Ovary (tissue), 9 donors: ENCODE results near the gene MPRIP. TPM values are rescaled to one million over a fixed set of nuclear protein-coding genes. Genes with fewer than 3 reads are reported as not detected.
"Not testable (repeated sequence)": the region's sequence is repeated elsewhere in the genome, so short reads cannot be mapped to it uniquely, and the experiment has no call there.

ENCODE experiments used
- DNase-seq, 5 donors: peaks; one replicate each; pipeline ENCODE4 v3.0.0-alpha.2; 2019 to 2020
- H3K27ac ChIP-seq, 2 donors: fragments of 200-600 bp; one replicate each; pipeline versions ENCODE4 v1.5.1 to v1.8.0; 2019 to 2022
- H3K27me3 ChIP-seq: fragments of 200-600 bp; one replicate; pipeline ENCODE4 v1.8.0; 2022
- H3K36me3 ChIP-seq: fragments of 200-600 bp; sonication (generic); one replicate; pipeline ENCODE4 v1.5.1; 2019
- H3K4me1 ChIP-seq: one replicate; pipeline ENCODE4 v1.8.1; 2013; ENCODE audit warnings: mild to moderate bottlenecking, moderate library complexity; ENCODE audit not compliant: insufficient read depth
- H3K4me3 ChIP-seq: fragments of 200-600 bp; sonication (generic); one replicate; pipeline ENCODE4 v1.5.1; 2017
- H3K9me3 ChIP-seq, 2 donors: fragments of 200-600 bp in 1 of 2; sonication (generic) in 1 of 2; one replicate each; pipeline versions ENCODE4 v1.5.1 to v1.8.1; 2013 to 2019; ENCODE audit warnings: mild to moderate bottlenecking in 1 of 2, moderate library complexity in 1 of 2
- CTCF ChIP-seq, 3 donors: fragments of 450-650 bp in 2 of 3; fragments of 200-600 bp in 1 of 3; IDR thresholded peaks; one replicate each; pipeline versions ENCODE4 v1.5.1 to v1.8.0; 2016 to 2022; ENCODE audit warnings: antibody characterized with exemption in 3 of 3, mild to moderate bottlenecking in 1 of 3
- EP300 ChIP-seq: sonication (generic); formaldehyde crosslinking; IDR thresholded peaks from one replicate; pipeline ENCODE4 v1.6.1; 2017; ENCODE audit warnings: antibody characterized with exemption
- POLR2A ChIP-seq: fragments of 450-650 bp; IDR thresholded peaks from one replicate; pipeline ENCODE4 v1.6.1; 2017; ENCODE audit warnings: antibody characterized with exemption, mild to moderate bottlenecking, moderate library complexity
- WGBS, 3 donors: extraction: QIAGEN DNeasy Blood & Tissue Kit in 1 of 3; methylation state at CpG; one replicate each; pipeline versions ENCODE4 v1.1.5 to v1.1.7; 2013 to 2017; 5-methylcytosine and 5-hydroxymethylcytosine counted together
- intact Hi-C, 4 donors: fragments of 100-400 bp; cut with DNase I; formaldehyde crosslinking; loops; one replicate each; pipeline versions ENCODE4 v1.11.0 to v1.15.1; 2022 to 2023
- polyA plus RNA-seq, 2 donors: library from polyadenylated mRNA; stranded (reverse); fragments of 200-250 nt in 1 of 2; fragments of 350-450 nt in 1 of 2; fragmentation: Illumina TruSeq in 1 of 2; extraction: RNeasy Lipid Tissue Mini Kit (QIAGEN cat#74804) in 1 of 2; gene quantifications; one replicate each; pipeline ENCODE4 v1.2.3, GENCODE V29; 2013 to 2014
- total RNA-seq, 7 donors: library from RNA; depleted of rRNA in 2 of 7; stranded (reverse); fragments of >200 nt in 2 of 7; fragmentation: NEBNext Ultra II Directional in 3 of 7; extraction: Animal tissue kit (Norgen Biotek cat#: 25700) in 3 of 7; gene quantifications; one replicate each; pipeline versions ENCODE4 v1.1.0 to v1.2.4, GENCODE V29; 2016 to 2023
- donor health status: DM: no; HTN: no; CAD: no; lungs with moderate emphysema.
- donor health status: DM: no; HTN: no; CAD: no.
- donor health status: Bipolar disorder and iron deficiency.
- donor health status: DM: yes; HTN: yes; CAD: no.
- donor health status: DM: no; HTN: no; CAD: no.
- donor health status: DM: yes; HTN: yes; CAD: no.

Gene MPRIP
- total and polyA plus RNA-seq, 9 donors, result 72.3 to 256 (median 202) TPM

- Histone ChIP-seq H3K36me3 (no peaks in the 10 kb centered on the region), H3K27ac (no peak overlapping the region), H3K4me3 (no peak overlapping the region), H3K9me3 (no peaks in the 10 kb centered on the region), H3K4me1 (no peaks in the 10 kb centered on the region), H3K27me3 (no peaks in the 10 kb centered on the region)
- intact Hi-C loops, result no loop called here
- no peak for DNase-seq
- 70 to 75% (median 73%) methylated on average over 13 of the region's 13 CpGs for WGBS, 3 donors
- TF ChIP-seq CTCF (IDR thresholded peaks at IDR 0.05), result no peak
- TF ChIP-seq POLR2A, result no peak
- no peak for TF ChIP-seq EP300
Measured at GRCh38 chr17:17180741-17181525, 138.7 kb downstream of the MPRIP start.

GRCh38 chr17:17181666-17182597, 139.7 kb downstream of the MPRIP start:
- Histone ChIP-seq H3K4me1 (no peaks in the 10 kb centered on the region), H3K27me3 (no peaks in the 10 kb centered on the region), H3K4me3 (no peak overlapping the region), H3K36me3 (no peaks in the 10 kb centered on the region), H3K9me3 (no peaks in the 10 kb centered on the region), H3K27ac (no peak overlapping the region)
- intact Hi-C loops, result no loop called here
- TF ChIP-seq POLR2A (no peak), CTCF (IDR thresholded peaks at IDR 0.05) (no peak)
- DNase-seq, result no peak
- 69 to 81% (median 70%) methylated on average over 15 of the region's 15 CpGs for WGBS, 3 donors

- no peaks in the 10 kb centered on the region for H3K36me3 ChIP-seq
- no peak for TF ChIP-seq EP300
- no peak for TF ChIP-seq POLR2A
- TF ChIP-seq CTCF (IDR thresholded peaks at IDR 0.05), result no peak
- WGBS, 3 donors, result 94 to 99% (median 96%) methylated on average over 6 of the region's 6 CpGs
- intact Hi-C loops, result no loop called here
- no peak for DNase-seq
- no peak overlapping the region for H3K4me3 ChIP-seq
- H3K4me1 ChIP-seq, result no peaks in the 10 kb centered on the region
- no peaks in the 10 kb centered on the region for H3K9me3 ChIP-seq
- H3K27ac ChIP-seq, result no peak overlapping the region
- no peaks in the 10 kb centered on the region for H3K27me3 ChIP-seq
Measured at GRCh38 chr17:17182598-17183136, 140.4 kb downstream of the MPRIP start.

- H3K36me3 ChIP-seq, result no peaks in the 10 kb centered on the region
- H3K27me3 ChIP-seq, result no peaks in the 10 kb centered on the region
- H3K9me3 ChIP-seq, result no peaks in the 10 kb centered on the region
- DNase-seq, result no peak
- no peak overlapping the region for H3K27ac ChIP-seq
- TF ChIP-seq EP300, result no peak
- no peak for TF ChIP-seq CTCF (IDR thresholded peaks at IDR 0.05)
- no peak for TF ChIP-seq POLR2A
- H3K4me3 ChIP-seq, result no peak overlapping the region
- no peaks in the 10 kb centered on the region for H3K4me1 ChIP-seq
- intact Hi-C loops, result no loop called here
- 89 to 92% (median 92%) methylated on average over 4 of the region's 4 CpGs for WGBS, 3 donors
Measured at GRCh38 chr17:17183744-17184143, 141.5 kb downstream of the MPRIP start.

DNA sequence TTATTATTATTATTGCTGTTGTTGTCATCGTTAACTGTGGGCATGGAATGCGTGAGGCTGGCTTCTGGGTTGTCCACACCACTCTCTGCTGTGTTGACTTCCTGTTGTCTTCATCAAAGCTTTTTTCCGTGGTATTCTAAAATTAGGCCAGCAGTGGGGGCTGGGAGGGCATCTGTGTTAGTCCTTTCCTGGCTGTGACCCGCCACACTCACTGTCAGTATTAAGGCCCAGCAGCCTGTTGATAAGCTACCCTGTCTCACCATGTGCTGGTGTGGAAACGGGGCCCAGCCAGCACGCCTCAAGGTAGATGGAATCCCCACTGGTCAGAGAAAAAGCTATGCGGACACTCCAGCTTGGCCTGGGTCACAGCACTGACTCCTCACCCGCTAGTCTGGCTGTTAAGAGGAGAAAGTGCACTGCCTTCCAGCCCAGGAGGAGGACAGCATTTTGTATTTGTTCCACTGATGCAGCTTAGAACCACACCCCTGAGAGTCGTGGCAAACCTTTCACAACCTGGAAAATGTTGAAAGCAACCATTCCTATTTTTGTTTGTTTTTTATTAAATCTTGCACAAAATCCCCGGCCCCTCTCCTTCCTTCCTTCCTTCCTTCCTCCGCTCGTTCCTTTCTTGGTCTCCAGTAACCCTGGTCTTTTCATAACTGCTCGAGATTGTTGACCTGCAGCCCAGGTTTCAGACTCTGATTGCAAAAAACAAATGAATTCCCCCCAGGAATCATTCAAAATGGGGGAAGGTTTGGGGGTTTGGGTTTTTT, 142.9 kb downstream of the MPRIP start:
- intact Hi-C loops, H3K27ac ChIP-seq, H3K36me3 ChIP-seq, H3K4me3 ChIP-seq, H3K27me3 ChIP-seq, DNase-seq, H3K4me1 ChIP-seq, H3K9me3 ChIP-seq: not testable (repeated sequence)
- 78 to 81% (median 79%) methylated on average over 13 of the region's 13 CpGs for WGBS, 3 donors
